KOPT-K1 (cell line): ENCODE data around the gene FBXW11.
"Not testable (repeated sequence)": the region's sequence is repeated elsewhere in the genome, so short reads cannot be mapped to it uniquely, and the experiment has no call there.

Experiments used
- H3K27ac ChIP-seq: fragments of 200-600 bp; sonication (generic); 2 replicates; pipeline ENCODE4 v1.5.1; 2016; ENCODE audit warnings: antibody characterized with exemption, mild to moderate bottlenecking, low read depth, low read length; ENCODE audit not compliant: poor library complexity, severe bottlenecking
- H3K36me3 ChIP-seq: fragments of 200-600 bp; sonication (generic); 2 replicates; pipeline ENCODE4 v1.5.1; 2017; ENCODE audit warnings: antibody characterized with exemption, mild to moderate bottlenecking, low read length, moderate library complexity; ENCODE audit not compliant: insufficient read depth
- H3K9me3 ChIP-seq: fragments of 200-600 bp; sonication (generic); 2 replicates; pipeline ENCODE4 v1.5.1; 2017; ENCODE audit warnings: antibody characterized with exemption, low read length, mild to moderate bottlenecking; ENCODE audit not compliant: insufficient read depth, poor library complexity, severe bottlenecking

The FBXW11 gene

DNA sequence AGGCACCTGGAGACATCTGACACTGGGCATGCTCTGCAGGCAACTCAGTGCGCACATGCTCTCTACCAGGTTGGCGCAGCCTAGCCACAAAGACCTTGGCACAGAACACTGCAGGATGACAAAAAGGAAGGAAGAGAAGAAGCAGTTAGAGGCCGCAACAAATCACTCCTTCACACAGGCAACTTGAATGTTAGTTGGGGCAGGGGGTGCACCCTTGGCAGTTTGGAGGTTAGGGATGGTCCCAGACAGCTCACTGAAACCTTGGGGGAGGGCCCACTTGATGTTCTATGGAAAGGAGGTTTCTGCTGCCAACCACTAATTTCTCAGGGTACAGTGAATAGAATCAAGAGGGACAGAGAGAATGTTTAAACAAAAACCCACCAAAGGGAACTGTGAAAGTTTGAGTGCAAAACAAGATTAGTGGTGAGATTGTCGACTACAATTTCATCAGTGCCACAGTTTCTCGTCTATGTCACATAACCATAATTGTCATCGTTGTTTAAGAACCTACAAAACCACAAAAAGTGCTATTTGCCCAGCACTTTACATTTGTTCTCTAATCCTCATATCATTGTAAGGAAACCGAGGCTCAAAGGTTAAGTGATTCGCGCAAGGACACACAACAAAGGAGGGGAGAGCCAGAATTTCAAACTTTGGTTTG, 48.7 kb downstream of the FBXW11 start:
- H3K27ac ChIP-seq, result peak overlapping the region; percentile 55
- H3K36me3 ChIP-seq, result no peaks in the 10 kb centered on the region
- no peaks in the 10 kb centered on the region for H3K9me3 ChIP-seq

DNA sequence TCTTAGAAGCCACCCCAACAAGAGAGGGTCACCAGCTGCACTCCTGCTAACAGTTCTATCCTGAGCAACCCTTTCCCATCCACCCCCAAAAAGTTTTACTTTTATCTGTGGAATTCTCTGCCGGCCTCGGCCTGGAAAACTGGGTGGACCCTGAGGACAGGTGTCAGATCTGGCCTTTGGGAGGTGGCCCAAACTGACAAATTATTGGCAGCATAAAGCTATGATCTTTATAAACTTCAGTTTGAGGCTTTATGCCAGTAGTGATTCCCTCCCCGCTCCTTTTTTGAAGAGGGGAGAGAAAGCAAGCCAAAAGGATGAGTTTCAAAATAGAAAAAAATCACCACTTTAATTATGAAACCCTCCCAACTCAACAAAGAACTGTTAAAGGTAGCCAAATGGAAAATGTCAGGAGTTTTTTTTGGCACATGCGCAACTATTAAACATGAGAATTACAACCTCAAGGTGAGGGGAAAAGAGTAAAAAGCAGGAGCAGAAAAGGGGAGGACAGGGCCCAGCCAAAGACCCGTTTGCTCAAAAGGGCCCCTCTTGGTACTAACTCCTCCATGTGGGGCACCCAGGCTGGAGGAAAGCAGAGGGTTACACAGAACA, 49.4 kb downstream of the FBXW11 start:
- Histone ChIP-seq H3K36me3 (no peaks in the 10 kb centered on the region), H3K9me3 (no peaks in the 10 kb centered on the region), H3K27ac (peak overlapping the region; percentile 55)

DNA sequence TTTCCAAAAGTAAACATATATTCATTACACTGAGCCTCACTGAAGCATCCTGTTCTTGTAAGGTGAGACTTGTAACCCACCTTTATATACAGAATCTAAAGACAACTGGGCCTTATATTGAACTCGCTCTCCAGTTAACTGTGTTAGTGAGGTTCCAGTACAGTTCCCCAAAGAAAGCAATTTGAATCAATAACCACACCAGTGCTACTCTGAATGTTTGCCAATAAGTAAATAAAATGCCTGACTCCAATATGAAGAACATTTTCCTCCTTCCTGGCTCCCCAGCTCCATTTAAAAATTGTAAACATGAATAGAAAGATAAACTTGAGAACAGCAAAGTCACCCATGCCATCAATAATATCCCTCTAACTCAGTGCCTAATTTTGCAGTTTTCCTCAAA, 50.1 kb downstream of the FBXW11 start:
- H3K36me3 ChIP-seq, result no peaks in the 10 kb centered on the region
- H3K9me3 ChIP-seq, result no peaks in the 10 kb centered on the region
- H3K27ac ChIP-seq, result peak overlapping the region; percentile 55

DNA sequence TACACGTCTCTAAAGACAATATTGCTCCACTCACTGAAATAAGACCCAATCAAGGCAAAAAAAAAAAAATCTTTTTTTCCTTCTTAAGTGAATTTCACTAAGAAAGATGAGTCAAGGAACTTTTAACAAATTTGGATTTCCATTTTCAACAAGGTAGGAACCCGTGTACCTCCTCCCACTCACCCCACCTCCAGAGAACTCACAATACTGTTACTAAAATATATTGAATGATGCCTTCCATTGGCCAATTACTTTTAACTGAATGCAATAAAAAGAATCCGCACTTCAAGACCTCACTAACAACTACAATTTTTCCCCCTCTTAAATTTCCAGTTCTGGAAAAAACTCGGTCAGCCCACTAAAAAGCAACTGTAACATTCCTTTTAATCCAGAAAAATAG, 50.7 kb downstream of the FBXW11 start:
- Histone ChIP-seq H3K36me3 (no peaks in the 10 kb centered on the region), H3K9me3 (no peaks in the 10 kb centered on the region), H3K27ac (no peak overlapping the region)

DNA sequence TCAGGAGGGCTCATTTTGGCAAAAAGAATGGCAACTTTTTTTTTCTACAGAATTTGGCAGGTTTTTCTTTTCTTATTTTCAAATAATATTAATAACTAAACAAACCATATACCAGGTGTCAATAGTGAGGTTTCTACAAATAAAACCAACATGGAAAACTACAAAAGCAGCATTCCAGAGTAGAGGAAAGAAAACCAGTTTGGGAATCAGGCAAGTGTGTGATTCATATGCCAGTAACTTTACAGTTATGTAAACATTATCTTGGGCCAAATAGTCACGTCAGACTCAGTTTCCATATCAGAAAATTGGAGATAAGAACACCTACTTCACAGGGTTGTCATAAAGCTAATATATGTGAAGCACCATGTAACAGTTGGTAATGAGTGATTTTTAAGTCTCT, 51.7 kb downstream of the FBXW11 start:
- no peak overlapping the region for H3K27ac ChIP-seq

DNA sequence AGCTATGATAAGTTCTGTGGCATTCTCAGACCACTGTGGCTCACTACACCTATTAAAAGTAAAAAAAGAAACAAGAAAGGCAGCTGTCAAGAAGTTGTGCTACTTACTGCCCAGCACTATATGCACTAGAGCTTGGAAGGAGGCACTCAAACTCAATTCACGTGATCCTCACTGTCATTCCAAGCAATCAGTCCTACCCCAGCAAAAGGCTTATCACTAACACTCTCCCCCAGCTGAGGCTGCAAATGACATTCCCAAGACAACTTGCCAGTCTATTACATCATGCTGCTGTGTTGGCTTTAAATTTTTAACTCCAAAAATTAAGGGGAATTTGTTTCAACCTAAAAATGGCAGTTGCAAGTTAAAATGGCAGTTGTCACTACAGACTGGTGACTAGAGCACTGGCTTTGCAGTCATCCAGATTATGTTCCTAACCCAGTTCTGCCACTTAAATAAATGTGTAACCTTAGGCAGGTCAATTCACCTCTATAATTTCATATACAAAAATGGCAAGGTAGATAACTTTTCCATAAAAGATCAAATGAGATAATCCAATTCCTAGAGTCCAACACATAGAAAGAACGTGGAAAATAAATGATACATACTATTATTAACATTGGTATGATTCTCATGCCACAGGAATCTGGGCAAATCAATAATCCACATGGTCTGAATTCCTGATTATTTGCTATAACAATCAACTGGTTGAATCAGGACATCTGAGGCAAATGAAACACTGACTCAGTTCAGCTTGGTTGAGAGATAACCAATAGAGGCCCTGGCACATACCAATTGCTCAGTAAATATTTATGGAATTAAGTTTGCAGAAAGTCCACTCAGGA, 52.4 kb downstream of the FBXW11 start:
- no peaks in the 10 kb centered on the region for H3K9me3 ChIP-seq
- no peaks in the 10 kb centered on the region for H3K36me3 ChIP-seq
- no peak overlapping the region for H3K27ac ChIP-seq

More for the DNA sequence above, 51.7 kb downstream of the FBXW11 start:
- no peaks in the 10 kb centered on the region for H3K36me3 ChIP-seq
- H3K9me3 ChIP-seq, result no peaks in the 10 kb centered on the region

DNA sequence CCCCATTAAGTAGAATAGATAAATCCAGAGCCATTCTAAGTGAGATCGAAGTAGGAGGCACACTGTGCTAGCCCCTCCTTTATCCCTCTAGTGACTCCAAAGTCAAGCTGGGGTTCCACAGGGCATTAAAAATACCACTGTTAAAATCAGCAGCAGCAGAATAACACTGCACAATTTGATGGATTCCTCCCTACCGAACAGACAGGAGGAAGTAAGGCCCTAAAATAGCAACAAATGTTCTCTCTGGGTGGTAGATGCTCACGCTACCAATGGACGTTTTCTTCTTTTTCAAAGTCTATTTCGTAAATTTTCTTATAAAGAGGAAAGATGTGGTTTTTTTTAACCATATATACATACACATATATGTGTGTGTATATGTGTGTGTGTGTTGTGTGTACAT, 54.4 kb downstream of the FBXW11 start:
- Histone ChIP-seq H3K9me3 (no peaks in the 10 kb centered on the region), H3K27ac (no peak overlapping the region), H3K36me3 (no peaks in the 10 kb centered on the region)

DNA sequence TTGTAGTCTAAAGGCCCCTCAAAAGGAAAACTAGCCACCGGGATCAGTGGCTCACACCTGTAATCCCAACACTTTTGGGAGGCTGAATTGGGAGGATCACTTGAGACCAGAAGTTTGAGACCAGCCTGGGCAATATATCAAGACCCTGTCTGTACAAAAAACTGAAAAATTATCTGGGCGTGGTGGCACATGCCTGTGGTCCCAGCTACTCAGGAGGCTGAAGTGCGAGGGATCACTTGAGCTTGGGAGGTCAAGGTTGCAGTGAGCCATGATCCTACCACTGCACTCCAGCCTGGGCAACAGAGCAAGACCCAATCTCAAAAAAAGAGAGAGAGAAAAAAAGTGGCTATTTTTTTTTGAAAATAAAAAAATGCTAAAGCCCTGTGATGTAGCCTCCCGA, 55.2 kb downstream of the FBXW11 start:
- H3K27ac ChIP-seq, result no peak overlapping the region
- no peaks in the 10 kb centered on the region for H3K36me3 ChIP-seq
- no peaks in the 10 kb centered on the region for H3K9me3 ChIP-seq

DNA sequence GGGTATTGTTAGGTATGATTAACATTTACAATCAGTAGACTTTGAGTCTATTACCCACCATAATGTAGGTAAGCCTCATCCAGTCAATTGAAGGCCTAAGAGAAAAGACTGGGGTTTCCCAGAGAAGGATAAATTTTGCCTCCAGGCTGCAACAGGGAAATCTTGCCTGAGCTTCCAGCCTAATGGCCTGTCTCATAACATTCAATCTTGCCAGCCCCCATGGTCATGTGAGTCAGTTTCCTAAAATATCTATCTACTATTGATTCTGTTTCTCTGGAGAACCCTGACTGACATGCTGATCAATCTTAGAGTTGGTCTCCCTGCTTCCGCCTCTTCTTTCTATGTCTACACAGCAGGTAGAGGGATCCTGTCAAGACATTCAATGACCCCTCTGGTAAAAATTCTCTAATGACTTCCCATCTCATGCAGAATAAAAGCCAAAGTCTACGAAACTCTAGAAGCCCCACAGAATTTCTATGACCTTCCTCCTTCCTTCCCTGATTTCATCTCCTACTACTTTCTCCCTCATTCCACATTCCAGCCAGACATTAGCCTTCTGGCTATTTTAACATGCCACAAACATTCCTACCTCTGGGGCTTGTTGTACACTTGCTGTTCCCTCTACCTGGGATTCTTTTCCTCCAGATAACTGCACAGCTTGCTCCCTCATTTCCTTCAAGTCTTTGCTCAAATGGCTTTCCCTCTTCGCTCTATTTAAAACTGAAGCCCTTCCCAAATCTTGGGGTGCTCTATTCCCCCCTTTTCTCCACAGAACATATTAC, 60.2 kb downstream of the FBXW11 start:
- no peaks in the 10 kb centered on the region for H3K36me3 ChIP-seq
- H3K27ac ChIP-seq, result no peak overlapping the region

DNA sequence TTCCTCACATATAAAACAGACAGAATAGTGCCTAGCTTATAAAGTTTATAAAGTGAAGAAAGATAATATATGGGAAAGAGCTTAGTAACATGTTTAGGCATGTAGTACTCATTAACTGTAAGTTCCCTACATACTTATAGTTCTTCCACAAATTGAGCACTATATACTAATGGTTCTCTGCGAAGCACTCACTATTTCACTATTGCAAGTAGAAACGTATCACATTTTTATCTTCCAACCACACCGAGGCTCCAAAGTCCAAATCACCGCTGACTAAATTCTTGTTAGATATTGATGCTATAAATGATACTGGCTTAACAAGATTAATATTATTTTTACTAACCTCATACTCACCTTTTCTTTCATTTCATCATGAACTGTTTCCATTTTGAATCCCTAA, 61.0 kb downstream of the FBXW11 start:
- Histone ChIP-seq H3K36me3 (no peaks in the 10 kb centered on the region), H3K9me3 (no peaks in the 10 kb centered on the region), H3K27ac (no peak overlapping the region)

More for the DNA sequence above, 60.2 kb downstream of the FBXW11 start:
- no peaks in the 10 kb centered on the region for H3K9me3 ChIP-seq

DNA sequence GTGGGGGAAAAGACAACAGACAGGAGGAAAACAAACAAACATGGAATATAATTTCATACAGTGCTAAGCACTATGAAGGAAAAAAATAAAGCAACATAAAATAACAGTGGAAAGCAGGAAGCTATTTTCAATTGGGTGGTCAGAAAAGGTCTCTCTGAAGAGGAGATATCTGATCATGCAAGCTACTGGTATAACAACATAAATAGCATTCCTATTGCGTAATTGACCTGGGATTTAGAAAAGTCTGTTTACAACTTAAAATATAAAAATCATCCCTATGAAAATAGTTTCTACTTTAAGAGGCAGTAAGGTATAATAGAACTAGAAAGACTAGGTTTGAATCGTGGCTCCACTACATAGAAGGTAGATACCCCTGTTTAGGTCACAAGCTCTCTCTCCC, 61.4 kb downstream of the FBXW11 start:
- H3K9me3 ChIP-seq, result no peaks in the 10 kb centered on the region
- no peaks in the 10 kb centered on the region for H3K36me3 ChIP-seq
- H3K27ac ChIP-seq, result no peak overlapping the region

DNA sequence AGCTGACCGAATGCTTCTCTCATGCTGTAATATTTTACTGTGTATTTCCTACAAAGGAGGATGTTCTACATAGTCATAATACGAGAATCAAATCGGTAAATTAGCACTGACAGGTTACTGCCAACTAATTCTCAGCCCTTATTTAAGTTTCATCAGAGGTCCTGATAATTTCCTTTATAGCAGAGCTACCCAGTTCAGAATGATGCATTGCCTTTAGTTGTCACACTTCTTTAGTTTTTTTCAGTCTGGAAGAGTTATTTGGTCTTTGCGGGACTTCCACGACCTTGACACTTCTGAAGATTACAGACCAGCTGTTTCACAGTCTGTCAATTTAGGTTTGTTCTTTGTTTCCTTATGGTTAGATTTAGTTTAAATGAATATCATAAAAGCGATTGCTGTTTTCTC, 64.3 kb downstream of the FBXW11 start:
- not testable (repeated sequence) for H3K9me3 ChIP-seq, H3K36me3 ChIP-seq, H3K27ac ChIP-seq

DNA sequence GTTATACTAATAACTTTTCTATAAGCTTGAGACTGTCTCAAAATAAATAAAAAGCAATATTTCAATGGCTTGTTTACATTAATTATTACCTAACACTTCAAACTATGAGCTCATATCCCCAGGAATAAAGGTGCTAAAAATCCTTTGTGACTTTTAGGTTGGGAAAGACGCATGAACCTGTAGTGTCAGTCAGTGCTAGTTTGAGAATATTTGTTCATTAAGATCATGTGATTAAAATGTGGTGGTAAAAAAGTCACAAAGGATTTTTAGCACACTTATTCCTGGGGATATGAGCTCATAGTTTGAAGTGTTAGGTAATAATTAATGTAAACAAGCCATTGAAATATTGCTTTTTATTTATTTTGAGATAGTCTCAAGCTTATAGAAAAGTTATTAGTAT, 64.8 kb downstream of the FBXW11 start:
- H3K27ac ChIP-seq, H3K9me3 ChIP-seq, H3K36me3 ChIP-seq: not testable (repeated sequence)

DNA sequence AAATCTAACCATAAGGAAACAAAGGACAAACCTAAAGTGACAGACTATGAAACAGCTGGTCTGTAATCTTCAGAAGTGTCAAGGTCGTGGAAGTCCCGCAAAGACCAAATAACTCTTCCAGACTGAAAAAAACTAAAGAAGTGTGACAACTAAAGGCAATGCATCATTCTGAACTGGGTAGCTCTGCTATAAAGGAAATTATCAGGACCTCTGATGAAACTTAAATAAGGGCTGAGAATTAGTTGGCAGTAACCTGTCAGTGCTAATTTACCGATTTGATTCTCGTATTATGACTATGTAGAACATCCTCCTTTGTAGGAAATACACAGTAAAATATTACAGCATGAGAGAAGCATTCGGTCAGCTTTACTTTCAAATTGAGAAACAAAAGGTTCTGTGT, 65.2 kb downstream of the FBXW11 start:
- H3K36me3 ChIP-seq, H3K27ac ChIP-seq, H3K9me3 ChIP-seq: not testable (repeated sequence)

DNA sequence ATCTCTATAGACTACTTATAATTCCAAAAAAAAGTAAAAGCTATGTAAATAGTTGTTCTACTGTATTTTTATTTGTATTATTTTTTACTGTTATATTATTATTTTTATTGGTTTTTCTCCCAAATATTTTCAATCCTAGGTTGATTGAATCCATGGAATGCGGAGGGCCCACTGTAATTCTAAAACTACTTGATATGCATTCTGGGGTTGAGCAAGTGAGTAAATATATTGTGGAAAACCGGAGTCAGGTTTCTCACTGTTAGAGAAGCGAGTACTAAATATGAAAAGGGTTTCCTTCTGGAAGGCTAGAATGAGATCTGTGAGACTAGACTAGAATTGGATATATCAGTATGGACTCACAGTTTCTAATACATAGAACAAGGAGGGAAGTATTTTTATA, 66.5 kb downstream of the FBXW11 start:
- Histone ChIP-seq H3K9me3 (peaks cover 4% of the 10 kb centered on the region), H3K36me3 (no peaks in the 10 kb centered on the region), H3K27ac (no peak overlapping the region)
